HL-60 (cell line): Measurements from ENCODE around the gene SDE2.

Source experiments
- DNase-seq, 2 experiments: peaks; one replicate each; pipeline ENCODE4 v3.0.0-alpha.2; 2010 to 2020; ENCODE audit warnings: low read depth in 1 of 2, low spot score in 1 of 2
- H3K27ac ChIP-seq: fragments of 250-450 bp; sonication (Bioruptor Pico); replicated peaks from 2 replicates; pipeline ENCODE4 v1.5.1; 2020; ENCODE audit warnings: mild to moderate bottlenecking, moderate library complexity
- H3K27me3 ChIP-seq: fragments of 250-450 bp; sonication (Bioruptor Pico); 2 replicates; pipeline ENCODE4 v1.5.1; 2021; ENCODE audit warnings: mild to moderate bottlenecking, moderate library complexity; ENCODE audit not compliant: insufficient read depth, poor library complexity, severe bottlenecking
- H3K4me3 ChIP-seq: replicated peaks from 2 replicates; pipeline ENCODE4 v1.5.1; 2011; ENCODE audit warnings: mild to moderate bottlenecking, control low read depth, low read length; ENCODE audit not compliant: insufficient read depth
- CTCF ChIP-seq: IDR thresholded peaks from one replicate; pipeline ENCODE4 v1.5.1; 2011; ENCODE audit warnings: low read length, control low read depth, inconsistent platforms; ENCODE audit not compliant: insufficient read depth
- GABPA ChIP-seq: IDR thresholded peaks from 2 replicates; pipeline ENCODE4 v1.6.1; 2012; ENCODE audit warnings: low read depth
- POLR2AphosphoS5 ChIP-seq: IDR thresholded peaks from 2 replicates; pipeline ENCODE4 v1.6.1; 2012; ENCODE audit warnings: low read depth
- REST ChIP-seq: IDR thresholded peaks from 2 replicates; pipeline ENCODE4 v1.6.1; 2012; ENCODE audit warnings: low read depth; ENCODE audit not compliant: insufficient replicate concordance
- SPI1 ChIP-seq: IDR thresholded peaks from 2 replicates; pipeline ENCODE4 v1.6.1; 2012; ENCODE audit warnings: low read depth, mild to moderate bottlenecking, borderline replicate concordance

Gene SDE2

GRCh38 chr1:225946082-225946620 lies 53.0 kb downstream of the SDE2 start:
- H3K27me3 ChIP-seq = no peaks in the 10 kb centered on the region
- no peak overlapping the region for H3K4me3 ChIP-seq
- no peak for DNase-seq
- H3K27ac ChIP-seq = no peak overlapping the region
- TF ChIP-seq CTCF = no peak
- no peak for TF ChIP-seq GABPA
- no peak for TF ChIP-seq POLR2AphosphoS5
- TF ChIP-seq REST = no peak
- TF ChIP-seq SPI1 = no peak

DNA sequence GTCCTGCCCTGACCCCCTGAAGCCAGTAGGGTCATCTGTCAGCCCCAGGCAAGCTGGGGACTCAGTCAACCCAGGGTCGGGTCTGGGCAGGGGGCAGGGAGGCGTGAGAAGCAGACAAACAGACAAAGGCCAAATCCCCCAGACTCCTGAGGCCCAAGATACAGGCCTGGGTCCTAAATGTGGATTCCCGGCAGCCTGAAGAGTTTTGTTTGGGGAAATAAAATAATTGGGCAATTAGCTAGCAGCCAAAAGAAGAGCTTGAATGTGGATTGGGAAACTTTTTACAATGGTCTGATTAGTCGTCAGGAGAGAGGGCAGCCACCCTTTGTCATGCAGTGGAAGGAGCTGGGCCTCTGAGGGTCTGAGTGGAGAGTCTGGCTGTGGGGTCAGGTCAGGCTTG lies 53.6 kb downstream of the SDE2 start:
- TF ChIP-seq SPI1 (no peak), POLR2AphosphoS5 (no peak), REST (no peak), GABPA (no peak), CTCF (no peak)
- DNase-seq = no peak
- Histone ChIP-seq H3K27ac (no peak overlapping the region), H3K4me3 (no peak overlapping the region), H3K27me3 (no peaks in the 10 kb centered on the region)

- Histone ChIP-seq H3K4me3 (no peak overlapping the region), H3K27ac (no peak overlapping the region), H3K27me3 (no peaks in the 10 kb centered on the region)
- DNase-seq = no peak
- TF ChIP-seq REST = no peak
- no peak for TF ChIP-seq SPI1
- no peak for TF ChIP-seq GABPA
- no peak for TF ChIP-seq POLR2AphosphoS5
- TF ChIP-seq CTCF = no peak
Observed at GRCh38 chr1:225944951-225945350, 54.2 kb downstream of the SDE2 start.
